Measurements from ENCODE around the gene RPL10.

The RPL10 gene

DNA sequence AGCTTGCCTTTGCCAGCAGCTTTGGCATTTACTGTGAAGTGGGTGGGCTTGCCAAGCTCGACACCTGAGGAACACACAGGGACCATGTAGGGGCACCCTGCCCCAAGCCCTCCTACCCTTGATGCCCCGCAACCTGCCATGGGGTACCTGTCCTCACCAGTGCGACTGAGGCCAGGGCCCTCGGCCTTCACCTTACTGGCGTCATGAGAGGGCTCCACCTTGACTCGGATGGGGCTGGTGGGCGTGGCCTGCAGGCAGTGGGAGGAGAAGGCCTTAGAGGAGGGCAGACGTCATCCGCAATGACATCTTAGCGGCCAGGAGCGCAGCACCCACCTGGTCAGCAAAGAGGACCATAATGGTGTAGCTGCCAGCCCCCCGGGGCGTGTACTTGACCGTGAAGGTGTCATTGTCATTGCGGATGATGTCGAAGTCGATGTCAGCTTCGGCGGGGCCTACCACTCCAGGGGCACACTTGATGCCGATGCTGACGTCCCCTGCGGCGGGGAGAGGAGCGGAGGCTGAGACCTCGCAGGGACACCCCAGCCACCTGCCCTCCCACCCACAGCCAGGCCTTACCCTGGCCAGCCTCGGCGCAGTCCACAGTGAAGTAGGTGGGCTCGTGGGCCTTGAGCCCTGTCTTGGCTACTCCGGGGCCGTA lies 36.0 kb upstream of the RPL10 start:
- no peak for DNase-seq

DNA sequence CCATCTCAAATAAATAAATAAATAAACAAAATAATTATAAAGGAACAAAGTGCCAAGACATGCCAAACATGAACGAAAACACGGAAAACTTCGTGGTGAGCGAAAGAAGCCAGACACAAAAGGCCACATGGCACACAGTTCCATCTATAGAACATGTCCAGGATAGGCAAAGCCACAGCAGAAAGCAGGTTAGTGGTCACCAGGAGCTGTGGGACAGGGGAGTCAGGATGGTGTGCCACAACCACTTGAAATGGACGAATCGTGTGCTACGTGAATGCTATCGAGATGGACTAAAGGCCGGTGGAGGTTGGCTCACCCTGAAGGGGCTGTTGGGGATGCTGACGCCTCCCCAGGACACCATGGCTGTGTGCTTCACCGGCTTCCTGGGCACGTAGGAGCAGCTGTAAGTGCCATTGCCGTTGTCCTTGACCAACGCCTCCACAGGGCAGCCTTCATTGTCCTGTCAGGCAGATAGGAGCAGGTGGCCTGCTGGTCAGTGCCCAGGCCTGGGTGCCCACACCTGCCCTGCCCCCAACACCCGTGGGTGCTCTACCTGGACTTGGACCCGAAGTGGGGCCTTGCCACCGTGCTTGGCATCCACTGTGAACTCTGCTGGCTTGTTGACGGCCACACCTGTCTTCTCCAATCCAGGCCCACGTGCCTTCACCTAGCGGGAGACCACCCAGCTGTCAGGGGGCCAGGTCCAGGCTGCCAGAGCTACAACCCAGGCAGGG lies 34.3 kb upstream of the RPL10 start:
- DNase-seq = no peak

DNA sequence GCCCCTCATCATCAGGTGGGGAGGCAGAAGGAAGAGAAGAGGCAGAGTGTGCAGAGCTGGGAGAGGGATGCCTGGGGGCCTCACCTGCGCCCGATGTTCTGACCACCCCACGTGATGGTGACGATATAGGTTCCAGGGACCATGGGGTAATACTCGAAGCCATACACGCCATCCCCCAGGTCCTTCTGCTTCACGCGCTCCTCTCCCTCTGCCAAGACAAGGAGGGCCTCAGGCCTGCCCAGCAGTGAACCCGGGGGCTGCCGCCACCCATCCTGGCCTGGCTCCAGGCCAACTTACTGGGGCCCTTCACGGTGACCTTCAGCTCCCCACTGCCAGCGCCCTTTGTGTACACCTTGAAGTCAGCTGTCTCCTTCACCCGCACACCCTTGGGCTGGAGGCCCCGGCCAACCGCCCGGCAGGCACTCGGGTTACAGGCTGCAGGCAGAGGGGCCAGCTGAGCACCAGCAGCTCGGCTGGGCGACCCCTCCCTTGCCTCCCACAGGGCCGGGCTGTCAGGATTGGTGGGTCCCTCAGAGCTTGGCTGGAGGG lies 33.1 kb upstream of the RPL10 start:
- no peak for DNase-seq

DNA sequence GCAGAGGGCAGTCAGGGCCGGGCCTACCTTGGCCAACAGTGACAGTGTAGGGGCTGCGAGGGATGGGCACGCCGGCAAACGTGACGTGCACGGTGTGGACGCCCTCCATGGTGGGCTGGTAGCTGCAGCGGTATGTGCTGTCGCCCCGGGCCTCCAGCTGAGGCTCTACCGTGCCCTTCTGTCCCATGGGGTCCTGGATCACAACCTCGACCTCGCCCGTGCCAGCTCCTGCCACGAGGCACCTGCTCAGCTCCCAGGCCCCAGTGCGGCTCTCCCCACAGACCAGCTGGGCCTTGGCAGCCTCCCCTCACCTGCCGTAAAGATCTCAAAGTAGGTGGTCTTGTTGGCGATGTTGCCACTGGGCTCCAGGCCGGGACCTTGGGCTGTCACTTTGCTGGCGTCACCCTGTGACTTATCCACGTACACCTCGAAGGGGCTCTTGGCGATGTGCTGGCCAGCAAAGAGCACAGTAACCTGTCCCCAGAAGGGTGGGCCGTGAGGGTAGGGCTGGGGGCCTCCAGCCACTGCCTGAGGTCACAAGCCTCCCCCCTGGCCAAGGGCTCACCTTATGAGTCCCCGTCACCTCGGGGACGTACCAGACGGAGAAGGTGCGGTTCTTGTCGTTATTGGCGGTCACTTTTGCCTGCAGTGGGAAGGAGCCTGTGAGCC lies 32.0 kb upstream of the RPL10 start:
- DNase-seq = no peak

DNA sequence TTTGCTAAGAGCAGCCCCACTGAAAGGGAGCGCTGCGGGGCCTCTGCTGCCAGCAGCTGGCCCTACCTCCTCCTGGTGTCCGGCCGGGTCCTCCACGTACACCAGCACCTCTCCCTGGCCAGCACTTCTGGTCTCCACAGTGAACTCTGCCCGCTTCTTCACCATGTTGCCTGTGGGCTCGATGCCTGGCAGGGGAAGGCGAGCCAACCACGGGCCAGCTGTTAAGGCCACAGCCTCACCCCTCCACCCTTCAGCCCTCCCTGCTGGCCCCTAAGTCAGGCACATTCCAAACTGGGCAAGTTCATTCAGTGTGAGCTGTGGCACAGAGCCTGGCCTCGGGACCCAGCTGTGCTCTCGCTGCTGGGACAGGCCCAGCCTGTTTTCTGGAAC lies 31.5 kb upstream of the RPL10 start:
- DNase-seq = no peak

DNA sequence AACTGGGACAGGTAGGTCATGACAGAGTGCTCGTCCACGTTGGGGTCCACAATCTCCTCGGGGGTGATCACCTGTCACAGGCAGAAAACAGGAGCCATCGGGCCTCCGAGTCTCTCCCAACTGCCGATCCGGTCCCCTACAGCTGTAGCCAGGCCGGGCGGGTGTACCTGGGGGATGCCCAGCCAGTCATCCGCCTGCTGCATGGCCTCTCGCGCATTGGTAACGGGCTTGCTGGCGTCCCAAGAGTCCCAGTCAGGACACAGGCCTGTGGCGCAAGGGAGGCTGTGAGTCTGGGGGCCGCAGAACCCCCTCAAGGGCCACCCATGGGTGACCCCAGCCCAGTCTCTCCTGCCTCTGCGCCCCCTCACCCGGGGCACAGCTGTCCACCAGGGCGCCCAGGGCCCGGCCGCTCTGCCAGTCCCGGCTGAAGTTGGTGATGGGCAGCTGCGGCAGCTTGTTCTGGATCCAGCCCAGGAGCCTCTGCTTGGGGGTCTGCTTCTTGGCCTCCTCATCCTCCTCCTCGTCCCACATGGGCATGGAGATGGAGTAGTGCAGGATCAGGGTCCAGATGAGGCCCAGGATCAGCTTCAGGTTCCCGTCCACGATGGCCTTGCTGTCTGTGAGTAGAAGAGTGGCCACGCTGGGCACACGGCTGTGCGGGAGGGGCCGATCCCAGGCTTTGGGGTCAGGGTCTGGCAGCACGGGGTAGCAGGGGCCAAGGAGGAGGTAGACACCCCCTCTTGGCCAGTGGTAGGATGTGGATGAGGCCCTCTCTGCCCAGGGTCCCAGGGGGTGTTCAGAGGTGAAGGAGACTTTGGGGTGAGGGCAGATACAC lies 30.5 kb upstream of the RPL10 start:
- DNase-seq = no peak

DNA sequence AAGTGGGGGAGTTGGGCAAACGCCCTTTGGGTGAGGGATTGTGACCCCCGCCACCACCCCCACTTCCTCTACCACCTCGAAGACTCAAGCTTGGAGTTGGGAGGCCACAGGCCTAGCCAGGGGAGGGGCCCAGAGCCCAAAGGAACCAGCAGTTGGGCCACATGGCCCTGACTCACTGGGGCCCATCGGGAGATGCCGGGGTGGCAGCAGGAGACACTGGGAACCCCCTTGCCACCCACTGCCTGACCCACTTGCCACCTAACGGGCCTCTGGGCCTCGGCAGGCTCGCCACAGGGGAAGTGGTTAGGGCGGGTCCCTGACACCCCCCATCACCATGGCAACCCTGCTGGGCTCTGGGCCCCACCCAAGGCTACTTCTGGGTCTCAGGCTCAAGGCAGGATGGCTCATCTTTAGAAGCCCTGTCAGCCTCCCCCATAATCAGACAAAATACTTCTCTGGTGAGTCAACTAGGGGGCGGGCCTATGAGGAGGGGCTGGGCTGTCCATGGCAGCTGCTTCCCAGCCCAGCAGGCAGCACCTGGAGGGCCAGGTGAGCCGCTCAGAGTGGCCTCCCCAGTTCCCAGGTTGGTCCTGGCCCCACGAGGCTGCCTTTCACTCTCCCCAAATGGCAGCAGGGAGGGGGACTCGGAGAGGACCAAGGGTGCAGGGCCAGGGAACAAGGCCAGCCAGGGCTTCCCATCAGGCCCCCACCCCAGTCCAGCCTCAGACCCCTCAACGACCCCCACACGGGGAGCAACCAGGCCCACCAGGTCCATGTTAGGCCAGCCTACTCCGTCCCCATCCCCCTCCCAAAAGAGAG lies 29.3 kb upstream of the RPL10 start:
- peak; percentile 94 for DNase-seq

DNA sequence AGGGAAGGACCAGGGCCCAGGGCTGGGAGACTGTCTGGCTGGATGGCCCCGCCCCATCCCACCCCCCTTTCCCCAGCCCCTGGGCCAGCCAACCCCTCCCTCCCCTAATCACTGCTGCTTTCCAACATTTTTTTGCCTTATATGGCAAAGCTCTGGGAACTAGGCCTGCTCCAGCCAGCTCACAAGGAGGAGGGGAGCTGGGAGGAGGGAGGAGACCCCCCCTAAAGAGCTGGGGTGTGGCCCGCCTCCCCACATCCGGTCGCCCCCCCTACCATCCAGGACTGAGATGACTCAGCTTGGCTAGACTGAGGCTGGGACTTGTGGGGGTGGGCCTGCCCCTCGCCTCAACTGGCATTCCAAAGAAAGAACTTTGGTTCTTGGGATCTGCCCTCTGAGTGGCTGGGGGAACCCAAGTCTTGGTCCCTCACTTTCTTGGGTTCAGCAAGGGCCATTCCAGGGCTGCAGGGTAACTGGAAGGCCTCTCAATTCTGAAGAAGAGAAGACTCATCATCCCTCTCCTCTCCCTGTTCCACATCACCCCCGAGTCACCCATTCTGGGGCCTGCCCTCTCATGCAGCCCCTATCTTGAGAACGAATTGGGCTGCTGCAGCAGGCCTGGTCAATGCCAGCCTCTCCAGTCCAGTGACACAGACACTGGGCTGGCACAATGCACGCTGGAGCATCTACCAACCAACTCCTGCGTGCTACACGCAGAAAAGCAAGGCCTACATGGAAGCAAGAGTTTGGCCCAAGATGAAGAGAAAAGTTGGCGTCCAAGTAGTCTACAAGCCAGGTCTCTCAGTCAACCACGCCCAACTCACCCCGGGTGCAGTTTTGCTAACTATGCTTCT lies 28.5 kb upstream of the RPL10 start:
- peak; percentile 78 for DNase-seq

DNA sequence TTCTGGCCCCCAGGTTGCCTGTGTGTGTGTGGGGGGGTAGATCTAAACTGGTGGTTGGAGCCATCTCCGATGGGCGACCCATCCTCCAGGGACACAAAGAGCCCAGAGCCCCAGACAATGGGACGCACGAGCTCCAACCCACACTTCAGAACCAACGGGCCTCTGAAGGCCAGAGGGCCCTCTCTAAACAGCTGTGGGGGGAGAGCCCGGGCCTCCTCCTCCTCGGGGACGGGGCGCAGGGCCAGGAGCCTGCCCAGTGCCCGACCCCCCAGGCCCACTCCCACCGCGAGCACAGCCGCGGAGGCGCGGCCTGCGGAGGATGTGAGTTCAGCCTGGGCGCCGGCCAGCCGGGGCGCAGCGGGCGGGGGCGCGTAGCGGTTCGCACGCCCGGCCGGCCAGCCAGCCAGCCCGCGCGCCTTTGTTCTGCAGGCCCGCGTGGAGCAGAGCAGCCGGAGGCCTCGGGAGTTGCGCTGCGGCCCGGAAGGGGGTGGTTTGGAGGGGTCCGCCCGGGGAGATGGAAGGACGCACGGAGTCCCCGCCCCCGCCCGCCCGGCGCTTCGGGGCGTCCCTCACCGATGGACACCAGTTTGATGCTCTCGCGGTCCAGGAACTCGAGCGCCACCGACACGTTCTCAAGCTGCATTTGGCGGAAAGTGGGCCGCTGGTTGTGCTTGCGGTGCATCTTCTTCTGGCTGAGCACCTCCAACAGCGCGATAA lies 27.7 kb upstream of the RPL10 start:
- DNase-seq = no peak

DNA sequence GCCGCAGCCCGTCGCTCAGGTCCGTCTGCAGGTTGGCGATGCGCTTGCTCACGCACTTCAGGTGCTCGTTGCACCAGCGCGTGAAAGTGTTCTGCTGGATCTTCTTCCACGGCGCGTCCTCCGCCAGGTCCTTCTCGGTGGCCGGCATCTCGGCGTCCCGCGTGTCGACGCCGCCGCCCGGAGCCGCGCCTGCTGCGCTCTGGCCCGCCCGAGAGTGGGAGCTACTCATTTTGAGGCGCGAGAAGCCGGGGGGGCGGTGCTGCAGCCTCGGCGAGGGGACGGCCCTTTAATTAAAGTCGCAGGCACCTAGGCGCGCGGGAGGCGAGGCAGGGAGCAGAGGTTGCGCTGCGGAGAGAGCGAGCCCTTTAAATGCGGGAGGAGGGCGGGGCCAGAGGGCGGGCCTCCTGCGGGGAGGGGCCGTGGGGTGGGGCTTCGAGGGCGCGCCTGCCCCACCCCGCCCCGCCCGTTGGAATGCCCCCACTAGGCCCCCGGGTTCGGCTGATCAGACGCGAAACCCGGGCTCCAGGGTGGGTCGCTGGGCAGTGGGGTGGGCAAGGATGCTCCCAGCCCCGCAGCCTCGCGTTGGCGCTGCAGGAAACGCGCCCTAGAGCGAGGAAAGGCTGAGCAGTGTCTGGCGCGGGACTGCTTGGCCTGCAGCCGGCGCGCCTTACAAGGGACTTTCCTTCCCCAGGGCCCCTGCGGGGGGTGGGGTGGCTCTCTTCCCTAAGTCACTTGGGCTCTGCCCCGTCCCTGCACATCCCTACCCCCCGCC lies 27.0 kb upstream of the RPL10 start:
- peak; percentile 95 for DNase-seq

DNA sequence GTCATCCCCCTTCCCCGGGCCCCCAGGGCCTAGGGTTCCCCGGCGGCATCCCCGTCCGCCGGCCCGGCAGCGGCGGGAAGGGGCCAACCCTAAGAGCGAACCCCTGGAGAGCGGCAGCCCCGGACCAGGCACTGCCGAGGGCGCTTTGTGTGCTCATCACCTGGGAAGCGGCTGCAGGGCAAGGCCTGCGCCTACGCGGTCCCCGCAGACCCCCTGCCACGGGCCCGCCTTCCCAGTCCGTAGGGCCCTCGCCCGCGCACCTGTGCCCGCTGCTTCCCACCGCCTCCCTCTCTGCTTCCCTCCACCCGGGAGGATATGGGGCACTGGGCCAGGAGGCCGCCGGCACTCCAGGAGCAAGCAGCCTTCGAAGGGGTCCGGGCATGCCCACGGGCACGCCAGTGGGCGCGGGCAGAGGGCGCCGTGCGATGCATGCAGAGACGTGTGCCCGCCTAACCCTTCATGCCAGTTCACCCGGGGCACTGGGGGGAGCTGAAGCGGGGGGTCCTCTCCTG lies 26.3 kb upstream of the RPL10 start:
- DNase-seq = no peak

DNA sequence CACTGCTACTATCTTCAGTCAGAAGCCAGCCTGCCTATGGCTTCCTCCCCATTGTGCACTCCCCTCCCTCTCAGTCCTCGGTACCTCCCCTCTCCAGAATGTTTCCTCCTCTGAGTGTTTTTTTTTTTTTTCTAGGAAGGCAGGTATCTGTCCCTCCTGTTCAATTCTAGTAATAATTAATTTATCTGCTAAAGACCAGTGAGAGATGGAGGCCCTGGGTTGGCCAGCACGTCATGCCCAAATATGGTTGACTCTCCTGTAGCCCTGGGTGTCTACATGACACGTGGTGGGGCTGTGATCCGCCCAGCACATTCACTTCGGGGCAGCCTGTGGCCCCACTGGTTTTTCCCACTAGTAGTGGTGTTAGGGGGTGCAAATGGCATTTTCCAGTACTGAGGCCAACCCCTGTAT lies 25.6 kb upstream of the RPL10 start:
- DNase-seq = peak; percentile 62

DNA sequence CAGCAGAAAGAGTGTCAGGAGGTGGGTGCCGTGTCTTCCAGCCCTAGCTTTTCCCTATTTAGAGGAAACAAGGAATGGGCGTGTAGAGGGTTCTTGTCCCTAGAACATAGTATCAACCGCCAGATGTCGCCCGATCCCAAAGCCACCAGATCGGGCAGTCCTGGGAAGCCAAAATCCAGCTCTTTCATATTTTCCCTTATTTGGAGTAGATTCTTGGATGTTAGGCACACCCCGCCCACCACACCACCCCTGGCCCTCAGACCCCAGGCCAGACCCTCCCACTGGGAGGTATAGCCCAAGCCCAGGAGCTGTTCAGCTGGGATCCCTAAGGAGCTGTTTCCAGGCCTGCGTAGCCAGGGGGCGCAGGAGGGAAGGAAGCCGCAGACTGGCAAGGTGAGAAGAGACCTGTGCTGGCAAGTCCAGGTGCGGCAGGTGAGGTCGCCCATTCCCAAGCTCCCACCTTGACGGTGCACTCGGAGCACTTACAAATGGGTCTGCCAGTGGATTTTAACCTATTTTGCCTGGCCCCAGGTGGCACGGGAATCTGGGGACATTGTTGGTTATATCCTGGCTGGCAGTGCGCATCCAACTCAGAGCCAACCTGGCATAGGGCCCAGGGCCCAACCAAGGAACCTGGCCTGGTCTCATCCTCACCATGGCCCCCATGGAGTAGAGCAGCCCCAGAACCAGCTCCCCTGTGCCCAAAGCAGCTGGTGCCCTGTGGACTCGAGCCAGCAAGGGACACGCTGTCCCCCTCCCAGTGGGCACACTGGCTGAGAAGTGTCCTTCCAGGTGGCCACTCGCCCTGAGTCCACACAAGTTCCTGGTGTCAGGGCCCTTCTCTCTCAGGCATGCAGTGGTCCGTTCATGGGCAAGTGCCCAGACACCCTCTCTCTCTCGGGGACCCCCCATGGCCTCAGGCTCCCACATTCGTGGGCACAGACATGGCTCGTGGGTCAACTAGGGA lies 24.6 kb upstream of the RPL10 start:
- DNase-seq = no peak

DNA sequence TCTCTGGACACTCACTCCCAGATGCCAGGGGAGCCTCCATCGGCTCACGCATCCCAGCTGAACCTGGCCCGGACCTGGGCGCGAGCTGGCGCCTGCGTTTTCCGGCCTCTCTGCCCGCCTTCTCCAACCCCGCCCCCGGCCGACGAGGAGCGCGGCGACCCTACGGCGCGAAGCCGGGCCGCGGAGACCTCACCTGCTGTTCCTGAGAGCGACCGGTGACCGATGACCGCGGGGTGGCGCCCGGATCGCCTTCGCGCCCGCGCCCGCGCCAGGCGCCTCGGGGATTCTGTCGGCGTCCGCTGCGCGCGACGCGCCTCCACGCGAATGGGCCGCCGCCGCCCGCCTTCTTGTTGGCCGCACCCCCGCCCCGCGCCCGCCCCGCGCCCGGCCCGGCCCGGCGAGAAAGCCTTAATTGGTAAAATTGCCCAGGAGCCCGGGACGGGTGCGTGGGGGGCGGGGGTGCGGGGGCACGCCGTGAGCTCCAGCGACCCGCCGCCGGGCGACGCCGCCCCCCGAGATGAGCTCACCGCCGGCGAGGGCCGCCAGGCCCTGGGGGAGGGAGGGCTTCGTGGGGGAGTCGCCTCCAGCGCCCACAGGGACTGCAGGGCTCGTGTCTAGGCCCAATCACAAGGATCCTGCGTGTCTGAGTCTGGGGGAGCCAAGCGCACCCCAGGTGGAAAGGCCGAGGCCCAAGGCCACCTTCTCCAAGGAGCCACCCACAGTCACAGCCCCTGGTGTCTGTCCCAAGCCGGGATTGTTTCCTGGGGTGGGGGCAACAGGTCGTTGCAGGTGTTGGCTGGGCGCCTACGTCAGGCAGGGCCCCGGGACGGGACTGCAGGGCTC lies 23.6 kb upstream of the RPL10 start, which contains the start of gene FLNA:
TSS of gene FLNA (minus strand) at position 322 of the 843 bp plus-strand sequence. CDS start 3,389 bp downstream, outside the sequence.
- peak; percentile 52 for DNase-seq

DNA sequence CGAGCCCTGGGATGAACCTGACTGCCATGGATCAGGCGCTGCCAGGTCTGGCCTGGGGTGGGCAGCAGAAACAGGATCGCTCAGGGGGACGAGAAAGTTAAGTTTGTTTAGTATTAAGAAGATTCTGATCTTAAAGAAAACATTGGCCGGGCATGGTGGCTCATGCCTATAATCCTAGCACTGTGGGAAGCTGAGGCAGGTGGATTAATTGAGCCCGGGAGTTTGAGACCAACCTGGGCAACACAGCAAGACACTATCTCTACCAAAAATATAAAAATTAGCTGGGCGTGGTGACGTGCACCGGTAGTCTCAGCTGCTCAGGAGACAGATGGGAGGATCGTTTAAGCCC lies 23.0 kb upstream of the RPL10 start:
- DNase-seq = no peak

DNA sequence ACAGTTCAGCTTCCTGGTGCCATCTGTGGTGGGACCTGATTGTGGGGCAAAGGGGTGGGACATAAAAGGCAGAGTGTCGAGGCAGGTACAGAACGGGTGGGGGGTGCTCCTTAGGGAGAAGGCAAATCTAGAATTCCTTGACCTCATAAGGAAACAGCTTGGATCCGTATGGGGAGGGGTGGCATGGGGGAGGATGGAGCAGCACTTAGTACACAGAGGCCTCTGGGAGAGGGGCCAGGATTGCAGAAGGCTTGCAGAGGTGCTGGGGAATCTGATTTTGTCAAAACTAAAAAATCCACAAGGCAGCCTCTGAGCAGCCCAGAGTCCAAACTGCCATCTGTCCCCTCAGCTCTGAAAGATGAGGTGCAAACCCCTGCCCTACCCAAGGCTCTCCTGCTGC lies 21.4 kb upstream of the RPL10 start:
- no peak for DNase-seq

All from CD4-positive, alpha-beta T cell treated with Interleukin-10 for 1 hour (primary cell).